A673 (cell line): Measurements from ENCODE around the gene HDAC8. TPM values are rescaled to one million over a fixed set of nuclear protein-coding genes. Genes with fewer than 3 reads are reported as not detected.

ENCODE experiments used
- BruUV-seq: library from RNA; stranded (reverse); fragments of 400-500 nt; replicated peaks from 2 replicates; lab custom pipeline; 2021; lab: Mats Ljungman, UMichigan
- CTCF ChIA-PET: fragments of 300-600 bp; sonication (Branson Sonifier 250); formaldehyde crosslinking; loops from one replicate; lab custom pipeline; 2022; ENCODE audit warnings: antibody characterized with exemption; lab: Charles Lee
- POLR2A ChIA-PET: fragments of 300-600 bp; sonication (Branson Sonifier 250); formaldehyde crosslinking; loops from one replicate; lab custom pipeline; 2022; ENCODE audit warnings: antibody characterized with exemption; ENCODE audit not compliant: low non-redundant PET; lab: Charles Lee
- DNase-seq: peaks from one replicate; pipeline ENCODE4 v3.0.0-alpha.2; 2015; ENCODE audit warnings: low spot score
- H3K27ac ChIP-seq: fragments of 200-600 bp; sonication (generic); 2 replicates; pipeline ENCODE4 v1.5.1; 2016; ENCODE audit warnings: mixed run types, low read depth, mild to moderate bottlenecking, mixed read lengths, antibody characterized with exemption, low read length; ENCODE audit not compliant: poor library complexity, severe bottlenecking
- H3K27me3 ChIP-seq: fragments of 200-600 bp; sonication (generic); replicated peaks from 2 replicates; pipeline ENCODE4 v1.6.1; 2017; ENCODE audit warnings: mixed run types, low read depth, mild to moderate bottlenecking, mixed read lengths, antibody characterized with exemption, low read length; ENCODE audit not compliant: insufficient read depth, poor library complexity
- H3K36me3 ChIP-seq: fragments of 200-600 bp; sonication (generic); 2 replicates; pipeline ENCODE4 v1.6.1; 2016; ENCODE audit warnings: mixed run types, mild to moderate bottlenecking, mixed read lengths, antibody characterized with exemption, low read length; ENCODE audit not compliant: insufficient read depth, poor library complexity, severe bottlenecking
- H3K4me1 ChIP-seq: fragments of 200-600 bp; sonication (generic); 2 replicates; pipeline ENCODE4 v1.6.1; 2017; ENCODE audit warnings: mixed run types, mild to moderate bottlenecking, mixed read lengths, antibody characterized with exemption, low read length; ENCODE audit not compliant: insufficient read depth, poor library complexity, severe bottlenecking
- H3K4me3 ChIP-seq: fragments of 200-600 bp; sonication (generic); 2 replicates; pipeline ENCODE4 v1.5.1; 2016; ENCODE audit warnings: low read depth, mixed run types, mild to moderate bottlenecking, mixed read lengths, low read length; ENCODE audit not compliant: poor library complexity, severe bottlenecking
- H3K9me3 ChIP-seq: fragments of 200-600 bp; sonication (generic); 2 replicates; pipeline ENCODE4 v1.6.1; 2016; ENCODE audit warnings: mixed run types, low read depth, mild to moderate bottlenecking, mixed read lengths, antibody characterized with exemption, low read length; ENCODE audit not compliant: poor library complexity, severe bottlenecking
- CTCF ChIP-seq: fragments of 300-800, 200-600 bp; sonication (generic); conservative IDR thresholded peaks from 2 replicates; pipeline ENCODE4 v1.5.1; 2017; ENCODE audit warnings: low read depth, mild to moderate bottlenecking, antibody characterized with exemption, low read length, moderate library complexity, mixed read lengths
- EZH2 ChIP-seq: fragments of 200-600 bp; sonication (generic); IDR thresholded peaks from 2 replicates; pipeline ENCODE4 v1.6.1; 2017; ENCODE audit warnings: borderline replicate concordance, low read depth, mild to moderate bottlenecking, mixed read lengths, antibody characterized with exemption, low read length; ENCODE audit not compliant: poor library complexity, severe bottlenecking
- intact Hi-C: fragments of 100-400 bp; cut with micrococcal nuclease; formaldehyde crosslinking; loops from one replicate; pipeline ENCODE4 v1.10.0; 2022; ENCODE audit not compliant: unreplicated experiment
- total RNA-seq: library from RNA; stranded (reverse); gene quantifications from 2 replicates; pipeline ENCODE4 v1.2.3, GENCODE V29; 2021

HDAC8 gene
- total RNA-seq, 1 experiment from 2014 or later = 26.0 TPM

- DNase-seq = no peak
- TF ChIP-seq EZH2 (no peak), CTCF (no peak)
- no peaks in the 10 kb centered on the region for H3K36me3 ChIP-seq
- intact Hi-C loops = no loop called here
- no peaks in the 10 kb centered on the region for H3K9me3 ChIP-seq
- no peak overlapping the region for H3K27ac ChIP-seq
- no peaks in the 10 kb centered on the region for H3K27me3 ChIP-seq
- no peaks in the 10 kb centered on the region for H3K4me1 ChIP-seq
- POLR2A ChIA-PET = no interaction called here
- no TSS peak for BruUV-seq
- H3K4me3 ChIP-seq = no peak overlapping the region
- CTCF ChIA-PET = no interaction called here
Measured at GRCh38 chrX:72475338-72475737, 97.3 kb downstream of the HDAC8 start.

GRCh38 chrX:72470532-72471223 is 102.0 kb downstream of the HDAC8 start:
- BruUV-seq = no TSS peak
- Histone ChIP-seq H3K4me1 (no peaks in the 10 kb centered on the region), H3K9me3 (no peaks in the 10 kb centered on the region), H3K27me3 (no peaks in the 10 kb centered on the region), H3K27ac (no peak overlapping the region), H3K36me3 (no peaks in the 10 kb centered on the region), H3K4me3 (no peak overlapping the region)
- TF ChIP-seq EZH2 = no peak
- no peak for TF ChIP-seq CTCF
- no peak for DNase-seq
- POLR2A ChIA-PET = no interaction called here
- intact Hi-C loops = no loop called here
- CTCF ChIA-PET = no interaction called here

GRCh38 chrX:72470117-72470516 is 102.5 kb downstream of the HDAC8 start:
- H3K9me3 ChIP-seq = no peaks in the 10 kb centered on the region
- CTCF ChIA-PET = no interaction called here
- H3K27me3 ChIP-seq = no peaks in the 10 kb centered on the region
- no peaks in the 10 kb centered on the region for H3K4me1 ChIP-seq
- POLR2A ChIA-PET = no interaction called here
- no peak overlapping the region for H3K27ac ChIP-seq
- intact Hi-C loops = no loop called here
- TF ChIP-seq CTCF (no peak), EZH2 (no peak)
- H3K36me3 ChIP-seq = no peaks in the 10 kb centered on the region
- no TSS peak for BruUV-seq
- H3K4me3 ChIP-seq = no peak overlapping the region
- DNase-seq = no peak
